ENCODE results near the gene PHF13.
"Not testable (repeated sequence)": the region's sequence is repeated elsewhere in the genome, so short reads cannot be mapped to it uniquely, and the experiment has no call there.

The PHF13 gene

GRCh38 chr1:6635910-6636760 is 22.6 kb downstream of the PHF13 start:
- CTCF ChIA-PET = interaction anchor here (1.2 to 2.0 kb wide), 3 partner anchors 10 to 18 kb away, joined by 3 to 10 read pairs (median 7); no protein-coding TSS in a partner anchor
- H3K4me1 Mint-ChIP-seq = no peaks in the 10 kb centered on the region
- H3K36me3 Mint-ChIP-seq = peaks cover 21% of the 10 kb centered on the region
- H3K9me3 Mint-ChIP-seq = no peaks in the 10 kb centered on the region
- DNase-seq = no peak
- no peak overlapping the region for H3K4me3 Mint-ChIP-seq
- H3K27me3 Mint-ChIP-seq = no peaks in the 10 kb centered on the region
- no peak overlapping the region for H3K27ac Mint-ChIP-seq

GRCh38 chr1:6636778-6637177 is 23.2 kb downstream of the PHF13 start:
- CTCF ChIA-PET = interaction anchor here (1.2 to 1.9 kb wide), 2 partner anchors 10 to 18 kb away, joined by 3 to 7 read pairs; no protein-coding TSS in a partner anchor
- H3K4me1 Mint-ChIP-seq, H3K27ac Mint-ChIP-seq, H3K27me3 Mint-ChIP-seq, H3K4me3 Mint-ChIP-seq, H3K9me3 Mint-ChIP-seq, DNase-seq: not testable (repeated sequence)
- peaks cover 21% of the 10 kb centered on the region for H3K36me3 Mint-ChIP-seq

GRCh38 chr1:6637770-6638169 is 24.2 kb downstream of the PHF13 start:
- Mint-ChIP-seq H3K9me3 (no peaks in the 10 kb centered on the region), H3K27ac (no peak overlapping the region), H3K4me3 (no peak overlapping the region), H3K27me3 (no peaks in the 10 kb centered on the region), H3K36me3 (peaks cover 27% of the 10 kb centered on the region), H3K4me1 (no peaks in the 10 kb centered on the region)
- no peak for DNase-seq
- CTCF ChIA-PET = interaction anchor here (1.0 to 1.9 kb wide), 2 partner anchors 9 to 10 kb away, joined by 3 to 7 read pairs; no protein-coding TSS in a partner anchor

- Mint-ChIP-seq H3K27me3 (no peaks in the 10 kb centered on the region), H3K36me3 (peaks cover 25% of the 10 kb centered on the region), H3K4me3 (no peak overlapping the region), H3K9me3 (no peaks in the 10 kb centered on the region), H3K27ac (no peak overlapping the region), H3K4me1 (no peaks in the 10 kb centered on the region)
- DNase-seq = no peak
- CTCF ChIA-PET = interaction anchor here (1.0 to 1.9 kb wide), 2 partner anchors 8 to 9 kb away, joined by 3 to 7 read pairs; no protein-coding TSS in a partner anchor
Observed at GRCh38 chr1:6638226-6638625, 24.7 kb downstream of the PHF13 start.

GRCh38 chr1:6640867-6641266 is 27.3 kb downstream of the PHF13 start:
- H3K4me1 Mint-ChIP-seq, CTCF ChIA-PET, H3K27ac Mint-ChIP-seq, DNase-seq, H3K4me3 Mint-ChIP-seq, H3K27me3 Mint-ChIP-seq, H3K9me3 Mint-ChIP-seq: not testable (repeated sequence)
- H3K36me3 Mint-ChIP-seq = peaks cover 16% of the 10 kb centered on the region

GRCh38 chr1:6645018-6645417 is 31.5 kb downstream of the PHF13 start:
- no peaks in the 10 kb centered on the region for H3K9me3 Mint-ChIP-seq
- no peaks in the 10 kb centered on the region for H3K27me3 Mint-ChIP-seq
- H3K27ac Mint-ChIP-seq = no peak overlapping the region
- H3K4me3 Mint-ChIP-seq = no peak overlapping the region
- DNase-seq = no peak
- CTCF ChIA-PET = interaction anchor here (1.0 to 5.9 kb wide), 8 partner anchors 9 to 161 kb away, joined by 3 to 43 read pairs (median 4); no protein-coding TSS in a partner anchor
- H3K4me1 Mint-ChIP-seq = peaks cover 4% of the 10 kb centered on the region
- peaks cover 6% of the 10 kb centered on the region for H3K36me3 Mint-ChIP-seq

- H3K9me3 Mint-ChIP-seq = no peaks in the 10 kb centered on the region
- peak; percentile 55 for DNase-seq
- peaks cover 6% of the 10 kb centered on the region for H3K36me3 Mint-ChIP-seq
- CTCF ChIA-PET = interaction anchor here (0.6 to 5.9 kb wide), 31 partner anchors 9 to 262 kb away, joined by 3 to 43 read pairs (median 4); partner anchors contain the start of gene NOL9
- no peak overlapping the region for H3K27ac Mint-ChIP-seq
- H3K4me3 Mint-ChIP-seq = no peak overlapping the region
- H3K27me3 Mint-ChIP-seq = no peaks in the 10 kb centered on the region
- peaks cover 4% of the 10 kb centered on the region for H3K4me1 Mint-ChIP-seq
Observed at GRCh38 chr1:6646499-6647148, 33.1 kb downstream of the PHF13 start.

- Mint-ChIP-seq H3K4me1 (peaks cover 4% of the 10 kb centered on the region), H3K27ac (no peak overlapping the region), H3K27me3 (no peaks in the 10 kb centered on the region), H3K4me3 (no peak overlapping the region), H3K9me3 (no peaks in the 10 kb centered on the region), H3K36me3 (peaks cover 6% of the 10 kb centered on the region)
- CTCF ChIA-PET = interaction anchor here (0.8 to 5.9 kb wide), 3 partner anchors 92 to 161 kb away, joined by 3 to 43 read pairs (median 4); partner anchors contain the start of gene TAS1R1
- DNase-seq = no peak
Observed at GRCh38 chr1:6648556-6648955, 35.0 kb downstream of the PHF13 start.

- CTCF ChIA-PET = interaction anchor here (0.9 kb wide), 1 partner anchor 20 kb away, joined by 4 read pairs; no protein-coding TSS in a partner anchor
- no peaks in the 10 kb centered on the region for H3K27me3 Mint-ChIP-seq
- H3K4me1 Mint-ChIP-seq = peaks cover 4% of the 10 kb centered on the region
- DNase-seq = no peak
- H3K9me3 Mint-ChIP-seq = no peaks in the 10 kb centered on the region
- H3K36me3 Mint-ChIP-seq = peaks cover 6% of the 10 kb centered on the region
- no peak overlapping the region for H3K27ac Mint-ChIP-seq
- no peak overlapping the region for H3K4me3 Mint-ChIP-seq
Observed at GRCh38 chr1:6651909-6652308, 38.4 kb downstream of the PHF13 start.

- DNase-seq = no peak
- no peak overlapping the region for H3K27ac Mint-ChIP-seq
- H3K4me3 Mint-ChIP-seq = no peak overlapping the region
- no peaks in the 10 kb centered on the region for H3K9me3 Mint-ChIP-seq
- peaks cover 6% of the 10 kb centered on the region for H3K4me1 Mint-ChIP-seq
- H3K36me3 Mint-ChIP-seq = peaks cover 6% of the 10 kb centered on the region
- CTCF ChIA-PET = interaction anchor here (1.0 kb wide), 1 partner anchor 9 kb away, joined by 3 read pairs; no protein-coding TSS in a partner anchor
- H3K27me3 Mint-ChIP-seq = no peaks in the 10 kb centered on the region
Observed at GRCh38 chr1:6652986-6653385, 39.5 kb downstream of the PHF13 start.

- Mint-ChIP-seq H3K36me3 (peaks cover 6% of the 10 kb centered on the region), H3K9me3 (no peaks in the 10 kb centered on the region), H3K4me1 (peaks cover 6% of the 10 kb centered on the region), H3K27me3 (no peaks in the 10 kb centered on the region), H3K27ac (no peak overlapping the region), H3K4me3 (no peak overlapping the region)
- DNase-seq = no peak
- CTCF ChIA-PET = interaction anchor here (1.0 to 1.3 kb wide), 3 partner anchors 8 to 17 kb away, joined by 3 read pairs; no protein-coding TSS in a partner anchor
Observed at GRCh38 chr1:6653436-6654290, 40.1 kb downstream of the PHF13 start.

GRCh38 chr1:6657138-6657537 is 43.6 kb downstream of the PHF13 start:
- Mint-ChIP-seq H3K9me3 (no peaks in the 10 kb centered on the region), H3K4me3 (no peak overlapping the region), H3K36me3 (peaks cover 6% of the 10 kb centered on the region), H3K4me1 (peaks cover 6% of the 10 kb centered on the region), H3K27me3 (no peaks in the 10 kb centered on the region), H3K27ac (no peak overlapping the region)
- CTCF ChIA-PET = interaction anchor here (1.2 kb wide), 1 partner anchor 11 kb away, joined by 3 read pairs; no protein-coding TSS in a partner anchor
- DNase-seq = no peak

GRCh38 chr1:6658359-6659060 is 45.0 kb downstream of the PHF13 start:
- H3K4me1 Mint-ChIP-seq = peaks cover 6% of the 10 kb centered on the region
- DNase-seq = no peak
- H3K36me3 Mint-ChIP-seq = peaks cover 7% of the 10 kb centered on the region
- H3K9me3 Mint-ChIP-seq = no peaks in the 10 kb centered on the region
- CTCF ChIA-PET = interaction anchor here (1.2 kb wide), 1 partner anchor 11 kb away, joined by 3 read pairs; no protein-coding TSS in a partner anchor
- H3K27ac Mint-ChIP-seq = no peak overlapping the region
- H3K27me3 Mint-ChIP-seq = no peaks in the 10 kb centered on the region
- H3K4me3 Mint-ChIP-seq = no peak overlapping the region
